Measurements from ENCODE around the gene HSPBP1.
A peak's percentile ranks its signal among the peaks of the same experiment; 100 is the strongest.

HSPBP1 gene

DNA sequence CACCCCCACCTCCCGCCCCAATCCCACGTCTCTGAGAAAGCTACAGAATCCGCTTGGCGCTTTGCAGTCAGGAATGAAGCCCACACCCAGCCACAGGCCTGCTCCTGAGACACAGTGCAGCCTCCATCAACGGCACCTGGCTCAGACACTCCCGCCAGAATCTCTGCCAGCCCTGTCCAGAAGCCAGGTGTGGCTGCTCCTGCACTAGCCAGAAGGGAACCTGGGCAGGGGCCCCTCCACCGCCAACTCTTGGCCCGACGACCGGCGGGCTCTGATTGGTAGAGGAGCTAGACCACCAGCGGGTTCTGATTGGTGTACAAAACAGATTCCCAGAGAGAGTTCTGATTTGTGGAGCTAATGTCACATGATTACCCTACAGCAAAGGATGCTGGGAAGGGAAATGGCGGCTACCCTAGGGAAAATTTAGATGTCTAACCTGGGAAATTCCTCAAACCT, 18.2 kb downstream of the HSPBP1 start:
- H3K27ac ChIP-seq (replicated peaks): no peak overlapping the region
- no peak for DNase-seq (ENCODE audit: low read depth in 1 of 2, low spot score in 1 of 2)

DNA sequence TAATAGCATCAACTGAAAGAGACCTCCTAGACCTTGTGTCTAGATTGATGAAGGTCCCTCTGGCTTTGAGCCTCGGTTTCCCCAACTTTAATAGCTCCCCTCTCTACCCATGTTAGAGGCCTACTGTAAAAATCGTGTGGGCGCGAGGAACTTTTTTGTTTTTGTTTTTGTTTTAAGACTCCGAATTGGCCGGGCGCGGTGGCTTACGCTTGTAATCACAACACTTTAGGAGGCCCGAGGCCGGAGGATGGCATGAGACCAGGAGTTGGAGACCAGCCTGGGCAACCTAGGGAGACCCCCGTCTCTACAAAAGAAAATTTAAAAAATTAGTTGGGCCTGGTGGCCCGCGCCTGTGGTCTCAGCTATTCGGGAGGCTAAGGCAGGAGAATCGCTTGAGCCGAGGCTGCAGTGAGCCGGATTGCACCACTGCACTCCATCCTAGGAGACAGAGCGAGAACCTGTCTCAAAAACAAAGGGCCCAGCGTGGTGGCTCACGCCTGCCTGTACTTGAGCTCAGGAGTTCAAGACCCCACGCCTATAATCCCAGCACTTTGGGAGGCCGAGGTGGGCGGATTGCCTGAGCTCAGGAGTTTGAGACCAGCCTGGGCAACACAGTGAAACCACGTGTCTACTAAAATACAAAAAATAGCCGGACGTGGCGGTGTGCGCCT, 20.2 kb downstream of the HSPBP1 start:
- Histone ChIP-seq H3K4me3 (replicated peaks; ENCODE audit: insufficient read depth, low read length) (peak overlapping the region; percentile 35), H3K27me3 (ENCODE audit: insufficient read depth, poor library complexity, severe bottlenecking) (no peaks in the 10 kb centered on the region), H3K27ac (replicated peaks) (peak overlapping the region; percentile 98)
- 0 out of 2 replicates have a peak, but pooled peaks have one; percentile 19 for TF ChIP-seq GABPA (IDR thresholded peaks at IDR 0.05; ENCODE audit: low read depth)
- TF ChIP-seq, protein P1, sequence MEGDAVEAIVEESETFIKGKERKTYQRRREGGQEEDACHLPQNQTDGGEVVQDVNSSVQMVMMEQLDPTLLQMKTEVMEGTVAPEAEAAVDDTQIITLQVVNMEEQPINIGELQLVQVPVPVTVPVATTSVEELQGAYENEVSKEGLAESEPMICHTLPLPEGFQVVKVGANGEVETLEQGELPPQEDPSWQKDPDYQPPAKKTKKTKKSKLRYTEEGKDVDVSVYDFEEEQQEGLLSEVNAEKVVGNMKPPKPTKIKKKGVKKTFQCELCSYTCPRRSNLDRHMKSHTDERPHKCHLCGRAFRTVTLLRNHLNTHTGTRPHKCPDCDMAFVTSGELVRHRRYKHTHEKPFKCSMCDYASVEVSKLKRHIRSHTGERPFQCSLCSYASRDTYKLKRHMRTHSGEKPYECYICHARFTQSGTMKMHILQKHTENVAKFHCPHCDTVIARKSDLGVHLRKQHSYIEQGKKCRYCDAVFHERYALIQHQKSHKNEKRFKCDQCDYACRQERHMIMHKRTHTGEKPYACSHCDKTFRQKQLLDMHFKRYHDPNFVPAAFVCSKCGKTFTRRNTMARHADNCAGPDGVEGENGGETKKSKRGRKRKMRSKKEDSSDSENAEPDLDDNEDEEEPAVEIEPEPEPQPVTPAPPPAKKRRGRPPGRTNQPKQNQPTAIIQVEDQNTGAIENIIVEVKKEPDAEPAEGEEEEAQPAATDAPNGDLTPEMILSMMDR (IDR thresholded peaks at IDR 0.05; ENCODE audit: insufficient read depth, low read length): no peak
- DNase-seq (ENCODE audit: low read depth in 1 of 2, low spot score in 1 of 2): peak in 1 of 2 experiments; percentile 20

More for the DNA sequence above, 18.2 kb downstream of the HSPBP1 start:
- Histone ChIP-seq H3K27me3 (ENCODE audit: insufficient read depth, poor library complexity, severe bottlenecking) (no peaks in the 10 kb centered on the region), H3K4me3 (replicated peaks; ENCODE audit: insufficient read depth, low read length) (no peak overlapping the region)
- no peak for TF ChIP-seq GABPA (IDR thresholded peaks at IDR 0.05; ENCODE audit: low read depth)
- TF ChIP-seq, protein P2, sequence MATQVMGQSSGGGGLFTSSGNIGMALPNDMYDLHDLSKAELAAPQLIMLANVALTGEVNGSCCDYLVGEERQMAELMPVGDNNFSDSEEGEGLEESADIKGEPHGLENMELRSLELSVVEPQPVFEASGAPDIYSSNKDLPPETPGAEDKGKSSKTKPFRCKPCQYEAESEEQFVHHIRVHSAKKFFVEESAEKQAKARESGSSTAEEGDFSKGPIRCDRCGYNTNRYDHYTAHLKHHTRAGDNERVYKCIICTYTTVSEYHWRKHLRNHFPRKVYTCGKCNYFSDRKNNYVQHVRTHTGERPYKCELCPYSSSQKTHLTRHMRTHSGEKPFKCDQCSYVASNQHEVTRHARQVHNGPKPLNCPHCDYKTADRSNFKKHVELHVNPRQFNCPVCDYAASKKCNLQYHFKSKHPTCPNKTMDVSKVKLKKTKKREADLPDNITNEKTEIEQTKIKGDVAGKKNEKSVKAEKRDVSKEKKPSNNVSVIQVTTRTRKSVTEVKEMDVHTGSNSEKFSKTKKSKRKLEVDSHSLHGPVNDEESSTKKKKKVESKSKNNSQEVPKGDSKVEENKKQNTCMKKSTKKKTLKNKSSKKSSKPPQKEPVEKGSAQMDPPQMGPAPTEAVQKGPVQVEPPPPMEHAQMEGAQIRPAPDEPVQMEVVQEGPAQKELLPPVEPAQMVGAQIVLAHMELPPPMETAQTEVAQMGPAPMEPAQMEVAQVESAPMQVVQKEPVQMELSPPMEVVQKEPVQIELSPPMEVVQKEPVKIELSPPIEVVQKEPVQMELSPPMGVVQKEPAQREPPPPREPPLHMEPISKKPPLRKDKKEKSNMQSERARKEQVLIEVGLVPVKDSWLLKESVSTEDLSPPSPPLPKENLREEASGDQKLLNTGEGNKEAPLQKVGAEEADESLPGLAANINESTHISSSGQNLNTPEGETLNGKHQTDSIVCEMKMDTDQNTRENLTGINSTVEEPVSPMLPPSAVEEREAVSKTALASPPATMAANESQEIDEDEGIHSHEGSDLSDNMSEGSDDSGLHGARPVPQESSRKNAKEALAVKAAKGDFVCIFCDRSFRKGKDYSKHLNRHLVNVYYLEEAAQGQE (IDR thresholded peaks at IDR 0.05; ENCODE audit: insufficient replicate concordance, low read depth): no peak
- TF ChIP-seq POLR2AphosphoS5 (IDR thresholded peaks at IDR 0.05; ENCODE audit: low read depth): no peak
- no peak for TF ChIP-seq SPI1 (IDR thresholded peaks at IDR 0.05; ENCODE audit: borderline replicate concordance, low read depth)
- TF ChIP-seq, protein P1 (IDR thresholded peaks at IDR 0.05; ENCODE audit: insufficient read depth, low read length): no peak

DNA sequence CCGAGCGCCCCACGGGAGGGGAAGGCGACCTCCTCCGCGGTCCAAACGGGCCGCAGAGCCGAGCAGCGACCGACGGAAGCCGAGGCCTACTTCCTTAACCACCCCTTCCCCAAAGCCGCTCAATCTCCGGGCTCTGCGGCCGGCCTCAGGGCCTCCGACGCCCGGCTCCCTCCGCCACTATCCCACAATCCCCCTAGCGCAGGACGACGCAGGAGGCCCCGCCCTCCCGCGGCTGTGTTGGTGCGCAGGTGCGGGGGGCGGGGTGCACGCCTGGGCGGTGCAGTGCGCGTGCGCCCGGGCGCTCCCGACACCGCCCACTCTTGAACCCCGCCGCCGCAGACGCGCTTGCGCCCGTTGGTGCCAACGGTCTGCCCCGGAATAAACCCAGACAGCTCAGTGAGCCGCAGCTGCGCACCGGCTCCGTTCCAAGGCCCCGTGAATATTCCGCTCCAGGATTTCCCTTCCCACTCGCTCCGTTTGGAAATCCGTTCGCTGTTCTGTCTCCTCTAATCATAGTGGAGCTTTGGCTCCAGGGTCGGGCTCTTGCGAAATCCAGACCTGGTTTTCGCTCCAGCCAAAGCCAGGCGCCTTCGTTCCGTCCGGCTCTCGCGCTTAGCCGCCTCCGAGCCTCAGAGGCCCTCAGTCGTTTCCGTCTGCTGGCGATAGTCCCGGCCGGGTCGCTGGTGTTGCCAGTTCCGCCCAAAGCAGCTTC, 20.9 kb downstream of the HSPBP1 start, which contains the start of gene PPP6R1:
TSS of gene PPP6R1 (minus strand) at position 190 of the 712 bp plus-strand sequence. CDS start 11,914 bp downstream, outside the sequence.
- peak; percentile 99 for DNase-seq (ENCODE audit: low read depth in 1 of 2, low spot score in 1 of 2)
- Histone ChIP-seq H3K4me3 (replicated peaks; ENCODE audit: insufficient read depth, low read length) (peak within 1 kb of the TSS; percentile 75), H3K27me3 (ENCODE audit: insufficient read depth, poor library complexity, severe bottlenecking) (no peaks in the 10 kb centered on the region), H3K27ac (replicated peaks) (peak within 1 kb of the TSS; percentile 98)
- TF ChIP-seq POLR2AphosphoS5 (IDR thresholded peaks at IDR 0.05; ENCODE audit: low read depth) (peak; percentile 92), SPI1 (IDR thresholded peaks at IDR 0.05; ENCODE audit: borderline replicate concordance, low read depth) (no peak; the same call in 1 of the 2 replicates), GABPA (IDR thresholded peaks at IDR 0.05; ENCODE audit: low read depth) (peak; percentile 65)
- TF ChIP-seq, protein P1 (IDR thresholded peaks at IDR 0.05; ENCODE audit: insufficient read depth, low read length): no peak
- TF ChIP-seq, protein P2 (IDR thresholded peaks at IDR 0.05; ENCODE audit: insufficient replicate concordance, low read depth): peak; percentile 67

All from HL-60 (cell line).